ENCODE measurements around the gene SLC7A5.
"Not testable (repeated sequence)": the region's sequence is repeated elsewhere in the genome, so short reads cannot be mapped to it uniquely, and the experiment has no call there.

The SLC7A5 gene

GRCh38 chr16:87869061-87869878 lies at the start of gene SLC7A5:
SLC7A5 (minus strand) TSS chr16:87869507; CDS start chr16:87869422, 85 bp downstream.
- DNase-seq (ENCODE audit: low read depth): not testable (repeated sequence)

- DNase-seq (ENCODE audit: low read depth): no peak
These were observed 49.0 kb upstream of the SLC7A5 start for GRCh38 chr16:87918338-87918737.

- DNase-seq (ENCODE audit: low read depth): no peak
These were observed 48.2 kb upstream of the SLC7A5 start for GRCh38 chr16:87917503-87917902.

GRCh38 chr16:87914812-87915211 lies 45.5 kb upstream of the SLC7A5 start:
- no peak for DNase-seq (ENCODE audit: low read depth)

GRCh38 chr16:87914021-87914725 lies 44.9 kb upstream of the SLC7A5 start:
- DNase-seq (ENCODE audit: low read depth): not testable (repeated sequence)

- DNase-seq (ENCODE audit: low read depth): peak; percentile 68
These were observed 43.4 kb upstream of the SLC7A5 start for GRCh38 chr16:87912691-87913090.

GRCh38 chr16:87911106-87911763 lies 41.9 kb upstream of the SLC7A5 start:
- not testable (repeated sequence) for DNase-seq (ENCODE audit: low read depth)

GRCh38 chr16:87909203-87909935 lies 40.1 kb upstream of the SLC7A5 start:
- DNase-seq (ENCODE audit: low read depth): not testable (repeated sequence)

GRCh38 chr16:87908101-87908500 lies 38.8 kb upstream of the SLC7A5 start:
- not testable (repeated sequence) for DNase-seq (ENCODE audit: low read depth)

- not testable (repeated sequence) for DNase-seq (ENCODE audit: low read depth)
These were observed 36.2 kb upstream of the SLC7A5 start for GRCh38 chr16:87905521-87905920.

- DNase-seq (ENCODE audit: low read depth): not testable (repeated sequence)
These were observed 35.7 kb upstream of the SLC7A5 start for GRCh38 chr16:87904963-87905362.

GRCh38 chr16:87900489-87900888 lies 31.2 kb upstream of the SLC7A5 start:
- not testable (repeated sequence) for DNase-seq (ENCODE audit: low read depth)

- no peak for DNase-seq (ENCODE audit: low read depth)
These were observed 28.5 kb upstream of the SLC7A5 start for GRCh38 chr16:87897521-87898505.

GRCh38 chr16:87896924-87897520 lies 27.7 kb upstream of the SLC7A5 start:
- not testable (repeated sequence) for DNase-seq (ENCODE audit: low read depth)

GRCh38 chr16:87896176-87896890 lies 27.0 kb upstream of the SLC7A5 start:
- not testable (repeated sequence) for DNase-seq (ENCODE audit: low read depth)

- DNase-seq (ENCODE audit: low read depth): no peak
These were observed 26.4 kb upstream of the SLC7A5 start for GRCh38 chr16:87895641-87896141.

- DNase-seq (ENCODE audit: low read depth): not testable (repeated sequence)
These were observed 24.7 kb upstream of the SLC7A5 start for GRCh38 chr16:87894005-87894404.

GRCh38 chr16:87891764-87892163 lies 22.5 kb upstream of the SLC7A5 start:
- no peak for DNase-seq (ENCODE audit: low read depth)

GRCh38 chr16:87889762-87890161 lies 20.5 kb upstream of the SLC7A5 start:
- DNase-seq (ENCODE audit: low read depth): not testable (repeated sequence)

Measured in CMK (cell line).